22Rv1 (cell line): ENCODE measurements around the gene CABCOCO1.

Experiments
- ZFX ChIP-seq: fragments of 450-650 bp; IDR thresholded peaks from 2 replicates; pipeline ENCODE4 v1.6.1; 2017; ENCODE audit warnings: antibody characterized with exemption, borderline replicate concordance
- TF ChIP-seq, protein P1 (sequence below): fragments of 450-650 bp; IDR thresholded peaks from 2 replicates; pipeline ENCODE4 v1.5.1; 2017; ENCODE audit warnings: mild to moderate bottlenecking

DNA sequence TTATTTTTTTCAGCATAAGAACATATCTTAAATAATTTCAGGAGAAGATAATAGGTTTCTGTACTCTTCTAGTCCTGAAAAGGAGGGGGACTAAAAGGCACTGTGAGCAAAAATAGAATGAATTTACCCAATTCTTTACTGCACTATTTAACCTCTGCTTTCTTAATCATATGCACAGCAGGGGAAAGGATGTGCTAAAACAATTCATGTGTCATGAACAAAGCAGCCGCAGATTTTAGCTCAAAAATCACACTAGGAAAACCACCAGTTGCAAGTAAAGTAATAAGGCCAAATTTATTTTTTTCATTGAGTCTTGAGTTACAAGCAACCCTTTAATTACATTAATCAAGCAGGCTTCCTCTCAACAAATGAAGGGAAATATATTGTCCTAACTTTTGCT, 80.1 kb downstream of the CABCOCO1 start:
- TF ChIP-seq, protein P1, sequence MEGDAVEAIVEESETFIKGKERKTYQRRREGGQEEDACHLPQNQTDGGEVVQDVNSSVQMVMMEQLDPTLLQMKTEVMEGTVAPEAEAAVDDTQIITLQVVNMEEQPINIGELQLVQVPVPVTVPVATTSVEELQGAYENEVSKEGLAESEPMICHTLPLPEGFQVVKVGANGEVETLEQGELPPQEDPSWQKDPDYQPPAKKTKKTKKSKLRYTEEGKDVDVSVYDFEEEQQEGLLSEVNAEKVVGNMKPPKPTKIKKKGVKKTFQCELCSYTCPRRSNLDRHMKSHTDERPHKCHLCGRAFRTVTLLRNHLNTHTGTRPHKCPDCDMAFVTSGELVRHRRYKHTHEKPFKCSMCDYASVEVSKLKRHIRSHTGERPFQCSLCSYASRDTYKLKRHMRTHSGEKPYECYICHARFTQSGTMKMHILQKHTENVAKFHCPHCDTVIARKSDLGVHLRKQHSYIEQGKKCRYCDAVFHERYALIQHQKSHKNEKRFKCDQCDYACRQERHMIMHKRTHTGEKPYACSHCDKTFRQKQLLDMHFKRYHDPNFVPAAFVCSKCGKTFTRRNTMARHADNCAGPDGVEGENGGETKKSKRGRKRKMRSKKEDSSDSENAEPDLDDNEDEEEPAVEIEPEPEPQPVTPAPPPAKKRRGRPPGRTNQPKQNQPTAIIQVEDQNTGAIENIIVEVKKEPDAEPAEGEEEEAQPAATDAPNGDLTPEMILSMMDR: no peak
- TF ChIP-seq ZFX: no peak
